HG02938 (cell line): ENCODE measurements around the gene CD22.

Experiments
- ATAC-seq: cut with Tn5 transposase; IDR thresholded peaks from one replicate; pipeline ENCODE4 v1.9.1; 2021; ENCODE audit warnings: mild to moderate bottlenecking, moderate library complexity; ENCODE audit not compliant: unreplicated experiment

CD22 gene

DNA sequence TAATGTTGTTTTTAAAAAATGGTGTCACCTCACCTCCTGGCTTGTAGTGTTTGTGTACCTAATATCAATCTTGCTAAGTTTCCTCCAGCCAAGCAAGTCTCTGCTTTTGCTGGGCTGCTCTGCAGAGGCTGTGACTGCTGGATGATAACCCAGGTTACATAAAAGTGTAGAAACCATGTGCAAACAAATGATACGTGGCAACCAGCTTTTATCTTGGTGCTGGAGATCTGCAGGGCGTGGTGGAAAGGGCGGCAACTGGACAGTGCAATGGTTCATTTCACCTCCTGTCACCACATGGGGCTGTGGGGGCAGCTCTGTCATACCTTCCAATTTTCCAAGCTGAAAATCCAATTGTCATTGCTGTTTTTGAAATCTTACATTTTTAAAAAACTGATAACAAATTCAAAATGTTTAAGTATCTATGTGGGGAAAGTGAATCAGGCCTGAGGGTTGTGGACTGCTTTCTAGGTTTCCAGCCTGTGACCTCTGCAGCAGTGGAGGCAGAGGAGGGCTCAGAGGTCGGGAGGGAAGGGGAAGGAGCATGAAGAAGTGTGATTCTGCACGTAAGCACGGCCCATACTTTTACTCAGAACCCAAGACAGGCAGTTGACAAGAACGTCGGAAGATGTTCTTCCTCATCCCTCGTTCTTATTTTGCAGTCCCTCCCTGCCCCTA, 51.6 kb downstream of the CD22 start:
- no peak for ATAC-seq

DNA sequence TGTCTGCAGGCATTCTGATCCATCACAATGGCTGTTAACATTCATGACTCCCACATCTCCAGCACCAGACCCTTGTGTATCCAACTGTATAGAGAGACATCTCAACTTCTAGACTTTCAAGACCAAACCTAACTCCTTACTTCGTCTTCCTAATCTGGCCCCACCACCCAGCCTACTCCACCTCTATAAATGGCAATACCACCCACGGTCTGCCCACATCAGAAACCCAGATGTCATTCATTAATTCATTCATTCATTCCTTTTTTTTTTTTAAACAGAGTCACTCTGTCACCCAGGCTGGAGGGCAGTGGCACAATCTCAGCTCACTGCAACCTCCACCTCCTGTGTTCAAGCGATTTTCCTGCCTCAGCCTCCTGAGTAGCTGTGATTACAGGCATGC, 52.3 kb downstream of the CD22 start:
- ATAC-seq = no peak

DNA sequence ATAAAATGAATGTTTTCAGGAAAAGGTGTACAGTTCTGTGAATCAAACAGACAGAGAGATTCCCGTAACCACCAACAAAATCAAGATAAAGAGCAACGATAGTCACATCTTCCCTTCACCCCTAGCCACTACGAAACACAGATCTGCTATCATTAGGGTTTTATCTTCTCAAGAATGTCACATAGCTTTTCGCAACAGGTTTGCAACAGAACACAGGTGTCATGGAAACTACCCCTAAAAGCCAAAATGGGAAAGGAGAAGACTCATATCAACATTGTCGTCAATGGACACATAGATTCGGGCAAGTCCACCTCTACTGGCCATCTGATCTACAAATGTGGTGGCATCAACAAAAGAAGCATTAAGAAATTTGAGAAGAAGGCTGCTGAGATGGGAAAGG, 52.9 kb downstream of the CD22 start:
- ATAC-seq = no peak

DNA sequence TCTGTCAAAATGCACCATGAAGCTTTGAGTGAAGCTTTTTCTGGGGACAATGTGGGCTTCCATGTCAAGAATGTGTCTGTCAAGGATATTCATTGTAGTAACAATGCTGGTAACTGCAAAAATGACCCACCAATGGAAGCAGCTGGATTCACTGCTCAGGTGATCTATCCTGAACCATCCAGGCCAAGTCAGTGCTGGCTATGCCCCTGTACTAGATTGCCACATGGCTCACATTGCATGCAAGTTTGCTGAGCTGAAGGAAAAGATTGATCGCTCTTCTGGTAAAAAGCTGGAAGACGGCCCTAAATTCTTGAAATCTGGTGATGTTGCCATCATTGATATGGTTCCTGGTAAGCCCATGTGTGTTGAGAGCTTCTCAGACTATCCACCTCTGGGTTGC, 54.5 kb downstream of the CD22 start:
- no peak for ATAC-seq

DNA sequence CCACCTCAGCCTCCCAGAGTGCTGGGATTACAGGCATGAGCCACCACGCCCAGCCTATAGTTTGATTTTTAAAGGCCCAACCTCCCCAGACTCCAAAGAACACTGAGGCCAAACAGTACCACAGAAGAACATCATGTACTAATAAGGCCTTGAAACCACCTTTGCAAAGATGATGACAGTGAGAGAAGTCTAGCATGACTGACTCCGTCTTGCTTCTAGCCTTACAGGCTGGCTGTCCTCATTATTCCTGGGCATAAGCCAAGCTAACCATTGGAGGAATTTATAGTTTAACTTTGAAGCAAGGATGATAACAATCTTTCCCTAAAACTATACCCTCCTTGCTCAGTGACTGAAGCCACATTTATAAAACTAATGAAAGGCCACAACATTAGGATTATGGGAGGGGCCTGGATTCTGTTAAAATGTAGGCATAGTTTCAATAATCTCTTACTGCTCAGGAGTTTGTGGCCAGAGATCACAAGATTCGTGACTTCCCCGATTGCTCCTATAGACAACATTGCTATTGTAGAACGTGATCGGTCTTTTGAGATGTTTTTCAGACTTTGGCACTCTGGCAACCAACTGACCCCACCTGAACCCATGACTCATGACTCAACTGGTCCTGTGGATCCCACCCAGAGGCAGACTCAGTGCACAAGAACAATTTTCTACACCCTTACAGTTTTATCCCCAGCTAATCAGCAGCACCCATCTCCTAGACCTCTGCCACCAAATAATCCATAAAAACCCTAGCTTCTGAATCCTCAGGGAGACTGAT, 59.5 kb downstream of the CD22 start:
- ATAC-seq = no peak

DNA sequence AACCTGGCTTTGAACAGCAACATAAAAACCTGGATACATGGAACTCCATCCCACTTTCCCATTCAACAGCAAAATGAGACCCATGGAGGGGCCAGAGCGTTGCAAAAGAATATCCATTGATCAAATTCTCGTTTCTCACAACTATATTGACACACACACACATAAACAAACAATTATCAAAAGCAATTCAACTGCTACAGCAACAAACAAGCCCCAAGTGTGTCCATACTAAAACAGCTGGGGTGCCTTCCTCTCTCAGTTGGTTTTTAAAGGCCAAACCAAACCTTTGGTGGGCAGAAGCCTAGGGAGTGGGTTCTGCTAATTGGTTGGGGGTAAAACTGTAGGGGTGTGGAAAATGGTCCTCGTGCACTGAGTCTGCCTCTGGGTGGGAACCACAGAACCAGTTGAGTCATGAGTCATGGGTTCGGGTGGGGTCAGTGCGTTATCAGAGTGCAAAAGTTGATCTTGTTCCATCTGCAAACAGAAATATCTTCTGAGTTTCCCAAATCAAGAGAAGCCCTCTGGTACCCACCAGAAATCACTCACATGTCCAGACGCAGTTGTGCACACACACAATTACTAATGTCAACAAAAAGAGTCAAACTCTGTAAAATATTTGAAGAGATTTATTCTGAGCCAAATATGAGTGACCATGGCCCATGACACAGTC, 60.3 kb downstream of the CD22 start:
- no peak for ATAC-seq

DNA sequence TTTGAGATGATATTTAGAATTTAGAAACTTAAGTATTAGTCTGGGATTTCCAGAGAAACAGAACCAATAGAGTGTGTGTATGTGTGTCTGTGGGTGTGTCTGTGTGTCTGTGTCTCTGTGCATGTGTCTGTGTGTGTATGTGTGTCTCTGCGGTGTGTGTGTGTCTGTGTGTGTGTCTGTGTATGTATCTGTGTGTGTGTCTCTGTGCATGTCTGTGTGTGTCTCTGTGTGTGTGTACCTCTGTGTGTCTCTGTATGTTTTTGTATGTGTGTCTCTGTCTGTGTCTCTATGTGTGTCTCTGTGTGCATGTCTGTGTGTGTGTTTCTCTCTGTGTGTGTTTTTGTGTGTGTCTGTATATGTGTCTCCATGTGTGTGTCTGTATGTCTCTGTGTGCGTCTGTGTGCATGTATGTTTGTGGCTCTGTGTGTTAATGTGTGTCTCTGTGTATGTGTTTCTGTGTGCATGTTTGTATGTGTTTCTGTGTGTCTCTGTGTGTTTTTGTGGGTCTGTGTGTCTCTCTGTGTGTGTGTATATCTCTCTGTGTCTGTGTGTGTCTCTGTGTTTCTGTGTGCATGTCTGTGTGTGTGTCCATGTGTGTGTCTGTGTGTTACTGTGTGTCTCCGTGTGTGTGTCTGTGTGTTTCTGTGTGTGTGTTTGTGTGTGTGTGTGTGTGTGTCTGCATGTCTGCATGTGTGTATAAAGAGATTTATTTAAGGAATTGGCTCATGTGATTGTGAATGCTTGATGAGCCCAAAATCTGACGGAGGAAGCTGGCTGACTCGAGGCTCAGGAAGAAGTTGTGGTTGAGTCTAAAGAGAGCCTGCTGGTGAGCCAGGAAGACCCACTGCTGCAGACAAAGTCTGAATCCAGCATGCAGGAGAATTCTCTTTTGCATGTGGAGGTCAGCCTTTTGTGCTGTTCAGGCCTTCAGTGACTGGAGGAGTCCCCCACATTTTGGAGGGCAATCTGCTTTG, 64.0 kb downstream of the CD22 start:
- ATAC-seq = no peak

DNA sequence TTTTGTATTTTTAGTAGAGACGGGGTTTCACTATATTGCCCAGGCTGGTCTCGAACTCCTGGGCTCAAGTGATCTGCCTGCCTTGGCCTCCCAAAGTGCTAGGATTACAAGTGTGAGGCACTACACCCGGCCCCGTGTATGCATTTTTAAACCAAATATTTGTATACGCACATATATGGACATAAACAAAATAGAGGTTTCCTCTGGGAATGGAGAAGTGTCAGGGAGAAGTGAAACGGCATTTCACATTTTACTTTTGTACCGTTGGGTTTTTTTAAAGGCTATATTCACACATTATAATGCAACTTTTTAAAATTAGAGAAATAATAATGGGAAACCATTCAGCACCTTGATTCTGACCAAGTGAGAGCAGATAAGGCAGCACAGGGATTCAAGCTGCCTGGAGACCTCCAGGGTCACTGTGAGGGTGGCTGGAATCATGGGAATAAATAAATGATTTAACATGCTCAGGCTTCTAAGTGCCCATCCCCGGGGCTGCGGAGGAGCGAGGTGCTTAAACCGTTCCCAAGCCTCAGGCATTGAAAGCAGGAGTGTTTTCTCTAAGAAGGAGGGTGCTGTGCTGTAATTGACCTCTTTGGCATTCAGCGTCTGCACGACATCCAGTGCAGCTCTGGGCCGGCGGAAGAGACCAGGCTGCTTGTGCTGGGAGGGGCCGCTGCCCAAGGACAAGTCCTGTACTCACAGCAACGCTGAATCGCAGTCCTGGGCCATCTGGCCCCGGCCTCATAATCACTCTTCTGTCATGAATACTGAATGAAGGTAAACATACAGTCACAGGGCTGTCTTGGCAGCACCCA, 66.6 kb downstream of the CD22 start:
- no peak for ATAC-seq

DNA sequence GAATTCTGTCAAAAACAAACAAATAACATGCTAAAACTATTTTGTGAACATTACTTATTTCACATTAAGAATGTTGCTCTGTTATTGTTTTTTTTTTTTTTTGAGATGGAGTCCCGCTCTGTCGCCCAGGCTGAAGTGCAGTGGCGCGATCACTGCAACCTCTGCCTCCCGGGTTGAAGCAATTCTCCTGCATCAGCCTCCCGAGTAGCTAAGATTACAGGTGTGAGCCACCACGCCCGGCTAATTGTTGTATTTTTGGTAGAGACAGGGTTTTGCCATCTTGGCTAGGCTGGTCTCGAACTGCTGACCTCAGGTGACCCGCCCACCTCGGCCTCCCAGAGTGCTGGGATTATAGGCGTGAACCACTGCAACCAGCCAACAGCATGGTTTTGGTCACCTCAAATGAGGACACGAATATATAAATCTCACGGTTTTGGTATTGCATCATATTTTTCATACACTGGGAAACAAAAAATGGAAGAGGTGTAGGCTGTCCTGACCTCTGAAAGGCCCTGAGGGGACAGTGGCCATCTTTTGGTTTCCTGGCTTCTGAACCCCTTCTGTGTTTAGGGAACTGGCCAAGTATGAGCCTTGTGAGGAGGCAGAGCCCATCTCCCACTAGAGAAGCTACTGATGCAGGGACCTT, 67.4 kb downstream of the CD22 start:
- no peak for ATAC-seq
